Cardiac fibroblast (primary cell): ENCODE measurements around the gene CYTH3.
"Not testable (repeated sequence)": the region's sequence is repeated elsewhere in the genome, so short reads cannot be mapped to it uniquely, and the experiment has no call there.

Experiments used
- DNase-seq, 2 donors: peaks; one replicate each; pipeline versions ENCODE4 v3.0.0 to v3.0.0-alpha.2; 2010; ENCODE audit warnings: low read depth in 2 of 2
- H3K4me3 ChIP-seq, 2 donors: replicated peaks in 1 of 2; 1 replicate in 1 of 2; 2 replicates in 1 of 2; pipeline ENCODE4 v1.5.1; 2011; ENCODE audit warnings: low read depth in 2 of 2, low read length in 2 of 2, mild to moderate bottlenecking in 2 of 2, moderate library complexity in 1 of 2
- CTCF ChIP-seq: IDR thresholded peaks from one replicate; pipeline ENCODE4 v1.5.1; 2011; ENCODE audit warnings: low read depth, mild to moderate bottlenecking, low read length, inconsistent platforms

The CYTH3 gene

DNA sequence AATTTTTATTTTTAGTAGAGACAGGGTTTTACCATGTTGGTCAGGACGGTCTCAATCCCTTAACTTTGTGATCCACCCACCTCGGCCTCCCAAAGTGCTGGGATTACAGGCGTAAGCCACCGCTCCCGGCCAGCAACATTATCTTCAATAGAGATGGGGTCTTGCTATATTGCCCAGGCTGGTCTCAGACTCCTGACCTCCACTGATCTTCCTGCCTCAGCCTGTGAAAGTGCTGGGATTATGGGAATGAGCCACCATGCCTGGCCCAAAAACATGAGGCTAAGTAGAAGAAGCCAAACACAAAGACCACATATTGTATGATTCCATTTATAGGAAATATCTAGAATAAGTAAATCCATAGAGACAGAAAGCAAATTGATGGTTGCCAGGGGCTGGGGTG is 19.1 kb upstream of the CYTH3 start:
- no peak for DNase-seq
- H3K4me3 ChIP-seq = no peak overlapping the region
- TF ChIP-seq CTCF = no peak

- H3K4me3 ChIP-seq = no peak overlapping the region
- TF ChIP-seq CTCF = no peak
- DNase-seq = no peak
Measured at GRCh38 chr7:6290319-6290741, 17.9 kb upstream of the CYTH3 start.

- no peak overlapping the region for H3K4me3 ChIP-seq
- no peak for TF ChIP-seq CTCF
- no peak for DNase-seq
Measured at GRCh38 chr7:6288270-6288860, 15.9 kb upstream of the CYTH3 start.

- TF ChIP-seq CTCF = no peak
- no peak overlapping the region for H3K4me3 ChIP-seq
- DNase-seq = no peak
Measured at GRCh38 chr7:6286486-6286885, 14.1 kb upstream of the CYTH3 start.

DNA sequence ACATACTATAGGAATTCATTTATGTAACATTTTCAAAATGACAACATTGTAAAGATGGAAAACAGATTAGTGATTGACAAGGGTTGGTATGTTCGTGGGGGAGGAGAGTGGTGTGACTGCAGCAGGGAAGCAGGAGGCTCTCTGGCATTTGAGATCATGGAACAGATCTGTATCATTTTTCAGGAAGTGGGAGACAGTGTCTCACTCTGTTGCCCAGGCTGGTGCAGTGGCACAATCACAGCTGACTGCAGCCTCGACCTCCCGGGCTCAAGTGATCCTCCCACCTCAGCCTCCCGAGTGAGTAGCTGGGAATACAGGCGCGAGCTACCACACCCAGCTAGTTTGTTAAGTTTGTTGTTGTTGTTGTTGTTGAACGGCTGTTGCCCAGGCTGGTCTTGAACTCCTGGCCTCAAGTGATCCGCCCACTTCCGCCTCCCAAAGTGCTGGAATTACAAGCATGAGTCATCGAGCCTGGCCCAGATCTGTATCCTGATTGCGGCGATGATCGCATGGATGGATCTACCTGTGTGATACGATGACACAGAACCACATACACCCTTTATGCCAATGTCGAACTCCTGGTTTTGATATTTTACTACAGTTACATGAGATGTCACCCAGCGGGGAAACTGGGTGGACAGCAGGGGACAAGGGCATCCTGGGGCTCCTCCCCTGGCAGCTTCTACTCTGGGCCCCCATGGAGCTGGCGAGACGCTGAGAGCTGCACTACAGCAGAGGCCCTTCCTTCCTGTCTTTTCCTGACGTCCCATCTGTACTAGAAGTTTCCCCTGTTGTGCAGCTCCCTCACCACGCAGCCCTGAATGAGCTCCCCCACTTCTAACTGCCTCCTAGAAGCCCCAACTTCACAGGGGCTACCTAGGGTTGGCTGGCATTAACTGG is 12.3 kb upstream of the CYTH3 start:
- peak in 1 of 2 donors; percentile 20 for DNase-seq
- no peak for TF ChIP-seq CTCF
- no peak overlapping the region for H3K4me3 ChIP-seq

DNA sequence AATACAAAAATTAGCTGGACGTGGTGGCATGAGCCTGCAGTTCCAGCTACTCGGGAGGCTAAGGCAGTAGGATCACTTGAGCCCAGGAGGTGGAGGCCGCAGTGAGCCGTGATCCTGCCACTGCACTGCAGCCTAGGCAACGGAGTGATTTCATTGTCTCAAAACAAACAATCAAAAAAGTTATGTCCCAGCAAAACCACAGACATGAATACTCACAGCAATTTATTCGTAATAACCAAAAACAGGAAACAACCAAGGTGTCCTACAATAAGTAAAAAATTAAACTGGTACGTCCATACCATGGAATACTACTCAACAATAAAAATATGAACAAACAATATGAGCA is 11.6 kb upstream of the CYTH3 start:
- no peak for TF ChIP-seq CTCF
- DNase-seq = peak; percentile 43 to 84
- H3K4me3 ChIP-seq = no peak overlapping the region

DNA sequence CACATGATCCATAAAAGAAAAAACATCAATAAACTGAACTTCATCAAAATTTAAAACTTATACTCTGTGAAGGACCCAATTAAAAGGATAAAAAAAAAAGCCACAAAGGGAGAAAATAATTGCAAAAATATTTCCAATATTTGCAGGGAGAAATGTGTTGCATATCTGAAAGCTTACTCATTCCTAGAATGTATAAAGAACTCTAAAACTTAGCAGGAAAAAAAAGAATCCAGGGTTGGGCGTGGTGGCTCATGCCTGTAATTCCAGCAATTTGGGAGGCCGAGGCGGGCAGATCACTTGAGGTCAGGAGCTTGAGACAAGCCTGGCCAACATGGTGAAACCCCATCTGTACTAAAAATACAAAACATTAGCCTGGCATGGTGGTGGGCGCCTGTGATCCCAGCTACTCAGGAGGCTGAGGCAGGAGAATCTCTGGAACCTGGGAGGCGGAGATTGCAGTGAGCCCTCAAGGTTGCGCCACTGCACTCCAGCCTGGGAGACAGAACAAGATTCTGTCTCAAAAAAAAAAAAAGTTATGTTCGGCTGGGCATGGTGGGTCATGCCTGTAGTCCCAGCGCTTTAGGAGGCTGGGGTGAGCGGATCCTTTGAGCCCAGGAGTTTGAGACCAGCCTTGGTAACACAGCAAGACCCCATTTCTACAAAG is 11.1 kb upstream of the CYTH3 start:
- not testable (repeated sequence) for H3K4me3 ChIP-seq
- peak; percentile 81 to 90 for DNase-seq
